HCT116 (cell line): Measurements from ENCODE around the gene MAGIX. TPM values are rescaled to one million over a fixed set of nuclear protein-coding genes. Genes with fewer than 3 reads are reported as not detected.

ENCODE experiments used
- ATAC-seq: fragments of 200-7000 bp; cut with Tn5 transposase; 2 replicates; pipeline ENCODE4 v1.9.1; 2020; ENCODE audit warnings: mild to moderate bottlenecking, moderate library complexity
- BruUV-seq: library from RNA; stranded (reverse); fragments of 400-500 nt; replicated peaks from 2 replicates; lab custom pipeline; 2021; lab: Mats Ljungman, UMichigan
- CTCF ChIA-PET: fragments of 300-600 bp; sonication (Branson Sonifier 250); formaldehyde crosslinking; loops from one replicate; lab custom pipeline; 2021; ENCODE audit warnings: antibody characterized with exemption; lab: Charles Lee
- POLR2A ChIA-PET: fragments of 300-600, 350-600 bp; sonication (Branson Sonifier 250); formaldehyde crosslinking; loops from one replicate; lab custom pipeline; 2021; ENCODE audit warnings: antibody characterized with exemption; lab: Charles Lee
- RAD21 ChIA-PET, 2 experiments: fragments of 300-600 bp; sonication (Branson Sonifier 250); formaldehyde crosslinking; loops; one replicate each; lab custom pipeline; 2023; ENCODE audit warnings: low total read pairs in 2 of 2; ENCODE audit not compliant: uncharacterized antibody in 2 of 2, unreplicated experiment in 2 of 2, low non-redundant PET in 1 of 2; lab: Charles Lee
- DNase-seq: peaks from one replicate; pipeline ENCODE4 v3.0.0-alpha.2; 2010; ENCODE audit warnings: low read depth, low spot score
- H2AFZ ChIP-seq: fragments of 200-600 bp; shearing (Covaris generic), sonication (generic); 2 replicates; pipeline ENCODE4 v1.6.1; 2017; ENCODE audit warnings: low read depth, mixed run types, mixed read lengths, antibody characterized with exemption, low read length; ENCODE audit not compliant: poor library complexity, severe bottlenecking
- H3K27ac ChIP-seq: 2 replicates; pipeline ENCODE4 v1.5.1; 2012; ENCODE audit warnings: low read depth, low read length
- H3K27me3 ChIP-seq: fragments of 200-600 bp; sonication (generic); 2 replicates; pipeline ENCODE4 v1.6.1; 2016; ENCODE audit warnings: mixed run types, low read length, mixed read lengths; ENCODE audit not compliant: insufficient read depth
- H3K36me3 ChIP-seq, 2 experiments: fragments of 200-500 bp in 1 of 2; fragments of 200-600 bp in 1 of 2; sonication (Bioruptor generic) in 1 of 2; sonication (generic) in 1 of 2; 2 replicates each; pipeline versions ENCODE4 v1.5.1 to v1.6.1; 2014 to 2016; ENCODE audit warnings: low read length in 2 of 2, inconsistent platforms in 1 of 2, mixed read lengths in 1 of 2, mixed run types in 1 of 2; ENCODE audit not compliant: insufficient read depth in 2 of 2, control insufficient read depth in 1 of 2
- H3K4me1 ChIP-seq, 2 experiments: fragments of 200-600 bp in 1 of 2; sonication (generic) in 1 of 2; 2 replicates each; pipeline versions ENCODE4 v1.5.1 to v1.6.1; 2012 to 2017; ENCODE audit warnings: low read length in 2 of 2, inconsistent platforms in 1 of 2, mild to moderate bottlenecking in 1 of 2, mixed read lengths in 1 of 2, mixed run types in 1 of 2, moderate library complexity in 1 of 2; ENCODE audit not compliant: insufficient read depth in 2 of 2, control insufficient read depth in 1 of 2
- H3K4me2 ChIP-seq: fragments of 200-600 bp; sonication (generic); 2 replicates; pipeline ENCODE4 v1.6.1; 2017; ENCODE audit warnings: mixed run types, low read length, mixed read lengths
- H3K4me3 ChIP-seq, 2 experiments: fragments of 200-600 bp in 1 of 2; sonication (generic) in 1 of 2; replicated peaks in 1 of 2; 2 replicates each; pipeline ENCODE4 v1.5.1; 2011 to 2016; ENCODE audit warnings: low read length in 2 of 2, control low read depth in 1 of 2, low read depth in 1 of 2, mild to moderate bottlenecking in 1 of 2, mixed read lengths in 1 of 2, mixed run types in 1 of 2
- H3K79me2 ChIP-seq: fragments of 200-600 bp; sonication (generic); 2 replicates; pipeline ENCODE4 v1.6.1; 2017; ENCODE audit warnings: mild to moderate bottlenecking, mixed run types, low read length, moderate library complexity, mixed read lengths; ENCODE audit not compliant: insufficient read depth
- H3K9ac ChIP-seq: fragments of 200-600 bp; sonication (generic); 2 replicates; pipeline ENCODE4 v1.6.1; 2016; ENCODE audit warnings: low read length, mixed read lengths
- H3K9me2 ChIP-seq: fragments of 200-600 bp; sonication (generic), shearing (Covaris generic); 2 replicates; pipeline ENCODE4 v1.6.1; 2017; ENCODE audit warnings: mixed run types, mild to moderate bottlenecking, moderate library complexity; ENCODE audit not compliant: insufficient read depth
- H3K9me3 ChIP-seq, 2 experiments: fragments of 200-500 bp in 1 of 2; fragments of 200-600 bp in 1 of 2; sonication (Bioruptor generic) in 1 of 2; sonication (generic) in 1 of 2; 2 replicates each; pipeline ENCODE4 v1.6.1; 2014 to 2017; ENCODE audit warnings: low read length in 2 of 2, mixed read lengths in 2 of 2, inconsistent platforms in 1 of 2, low read depth in 1 of 2, mild to moderate bottlenecking in 1 of 2, mixed run types in 1 of 2, moderate library complexity in 1 of 2; ENCODE audit not compliant: control insufficient read depth in 1 of 2, insufficient read depth in 1 of 2
- H4K20me1 ChIP-seq: fragments of 200-600 bp; sonication (generic), shearing (Covaris generic); 2 replicates; pipeline ENCODE4 v1.6.1; 2017; ENCODE audit warnings: mixed run types, mild to moderate bottlenecking, moderate library complexity; ENCODE audit not compliant: insufficient read depth
- CBX3 ChIP-seq: IDR thresholded peaks from 2 replicates; pipeline ENCODE4 v1.6.1; 2012; ENCODE audit warnings: low read depth
- ELF1 ChIP-seq: IDR thresholded peaks from 2 replicates; pipeline ENCODE4 v1.6.1; 2012; ENCODE audit warnings: low read depth, borderline replicate concordance
- EZH2 ChIP-seq: fragments of 200-600 bp; sonication (generic); IDR thresholded peaks from 2 replicates; pipeline ENCODE4 v1.6.1; 2017; ENCODE audit warnings: antibody characterized with exemption, mixed run types
- JUND ChIP-seq: IDR thresholded peaks from 2 replicates; pipeline ENCODE4 v1.6.1; 2012
- MAX ChIP-seq: IDR thresholded peaks from 2 replicates; pipeline ENCODE4 v1.6.1; 2012
- POLR2A ChIP-seq: IDR thresholded peaks from 2 replicates; pipeline ENCODE4 v1.7.0; 2011; ENCODE audit warnings: borderline replicate concordance; ENCODE audit not compliant: insufficient read depth, insufficient read length; ENCODE audit errors: extremely low read depth
- POLR2AphosphoS5 ChIP-seq: IDR thresholded peaks from 2 replicates; pipeline ENCODE4 v1.6.1; 2011; ENCODE audit warnings: mild to moderate bottlenecking, low read depth, low read length, moderate library complexity
- RAD21 ChIP-seq: IDR thresholded peaks from 2 replicates; pipeline ENCODE4 v1.6.1; 2012; ENCODE audit warnings: low read depth, mild to moderate bottlenecking
- SIN3A ChIP-seq: IDR thresholded peaks from 2 replicates; pipeline ENCODE4 v1.6.1; 2012; ENCODE audit warnings: low read depth
- SP1 ChIP-seq: IDR thresholded peaks from 2 replicates; pipeline ENCODE4 v1.6.1; 2012; ENCODE audit warnings: low read depth
- SRF ChIP-seq: IDR thresholded peaks from 2 replicates; pipeline ENCODE4 v1.6.1; 2012; ENCODE audit warnings: low read depth
- YY1 ChIP-seq: IDR thresholded peaks from 2 replicates; pipeline ENCODE4 v1.6.1; 2011; ENCODE audit warnings: low read length, low read depth, moderate library complexity, mild to moderate bottlenecking; ENCODE audit not compliant: insufficient replicate concordance; ENCODE audit errors: extremely low read depth
- intact Hi-C: fragments of 100-400 bp; cut with micrococcal nuclease; formaldehyde crosslinking; loops from 2 replicates; pipeline ENCODE4 v1.10.0; 2022
- total RNA-seq: library from RNA; stranded (reverse); gene quantifications from one replicate; pipeline ENCODE4 v1.2.1, GENCODE V29; 2021; ENCODE audit not compliant: unreplicated experiment
- TF ChIP-seq, protein P1 (sequence below), 3 experiments: fragments of 200-600 bp in 1 of 3; sonication (generic) in 1 of 3; IDR thresholded peaks in 2 of 3; conservative IDR thresholded peaks in 1 of 3; 2 replicates each; pipeline ENCODE4 v1.5.1; 2012 to 2017; ENCODE audit warnings: low read depth in 2 of 3, low read length in 2 of 3, antibody characterized with exemption in 1 of 3, borderline replicate concordance in 1 of 3, control low read depth in 1 of 3, mild to moderate bottlenecking in 1 of 3, mixed read lengths in 1 of 3, mixed run types in 1 of 3, moderate library complexity in 1 of 3; ENCODE audit not compliant: insufficient read depth in 1 of 3
- TF ChIP-seq, protein P2 (sequence below): IDR thresholded peaks from 2 replicates; pipeline ENCODE4 v1.6.1; 2011; ENCODE audit warnings: mild to moderate bottlenecking, low read length, moderate library complexity; ENCODE audit not compliant: insufficient replicate concordance; ENCODE audit errors: extremely low read depth

MAGIX gene
- total RNA-seq, 1 experiment from 2014 or later = 2.6 TPM

GRCh38 chrX:49203536-49203935, 41.0 kb downstream of the MAGIX start:
- no peak for DNase-seq
- ChIA-PET RAD21 (no interaction called here), CTCF (no interaction called here), POLR2A (no interaction called here)
- Histone ChIP-seq H3K9me3 (no peaks in the 10 kb centered on the region), H3K27ac (no peak overlapping the region), H3K79me2 (no peaks in the 10 kb centered on the region), H3K4me1 (peaks cover 3 to 6% of the 10 kb centered on the region in 2 experiments), H2AFZ (no peak overlapping the region), H3K36me3 (no peaks in the 10 kb centered on the region), H3K4me2 (no peak overlapping the region), H3K9ac (no peak overlapping the region), H3K4me3 (no peak overlapping the region), H3K9me2 (no peaks in the 10 kb centered on the region), H3K27me3 (no peaks in the 10 kb centered on the region), H4K20me1 (no peaks in the 10 kb centered on the region)
- intact Hi-C loops = no loop called here
- TF ChIP-seq, protein P1, sequence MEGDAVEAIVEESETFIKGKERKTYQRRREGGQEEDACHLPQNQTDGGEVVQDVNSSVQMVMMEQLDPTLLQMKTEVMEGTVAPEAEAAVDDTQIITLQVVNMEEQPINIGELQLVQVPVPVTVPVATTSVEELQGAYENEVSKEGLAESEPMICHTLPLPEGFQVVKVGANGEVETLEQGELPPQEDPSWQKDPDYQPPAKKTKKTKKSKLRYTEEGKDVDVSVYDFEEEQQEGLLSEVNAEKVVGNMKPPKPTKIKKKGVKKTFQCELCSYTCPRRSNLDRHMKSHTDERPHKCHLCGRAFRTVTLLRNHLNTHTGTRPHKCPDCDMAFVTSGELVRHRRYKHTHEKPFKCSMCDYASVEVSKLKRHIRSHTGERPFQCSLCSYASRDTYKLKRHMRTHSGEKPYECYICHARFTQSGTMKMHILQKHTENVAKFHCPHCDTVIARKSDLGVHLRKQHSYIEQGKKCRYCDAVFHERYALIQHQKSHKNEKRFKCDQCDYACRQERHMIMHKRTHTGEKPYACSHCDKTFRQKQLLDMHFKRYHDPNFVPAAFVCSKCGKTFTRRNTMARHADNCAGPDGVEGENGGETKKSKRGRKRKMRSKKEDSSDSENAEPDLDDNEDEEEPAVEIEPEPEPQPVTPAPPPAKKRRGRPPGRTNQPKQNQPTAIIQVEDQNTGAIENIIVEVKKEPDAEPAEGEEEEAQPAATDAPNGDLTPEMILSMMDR (IDR thresholded peaks at IDR 0.05 in 2 of 3, conservative IDR thresholded peaks at IDR 0.05 in 1 of 3; ENCODE audit: borderline replicate concordance in 1 of 3, insufficient read depth in 1 of 3, low read depth in 2 of 3, low read length in 2 of 3) = no peak
- no peak for TF ChIP-seq JUND
- TF ChIP-seq SRF = no peak
- no peak for TF ChIP-seq CBX3
- TF ChIP-seq EZH2 = no peak
- no peak for TF ChIP-seq YY1
- TF ChIP-seq SIN3A = no peak
- no peak for TF ChIP-seq SP1
- TF ChIP-seq, protein P2, sequence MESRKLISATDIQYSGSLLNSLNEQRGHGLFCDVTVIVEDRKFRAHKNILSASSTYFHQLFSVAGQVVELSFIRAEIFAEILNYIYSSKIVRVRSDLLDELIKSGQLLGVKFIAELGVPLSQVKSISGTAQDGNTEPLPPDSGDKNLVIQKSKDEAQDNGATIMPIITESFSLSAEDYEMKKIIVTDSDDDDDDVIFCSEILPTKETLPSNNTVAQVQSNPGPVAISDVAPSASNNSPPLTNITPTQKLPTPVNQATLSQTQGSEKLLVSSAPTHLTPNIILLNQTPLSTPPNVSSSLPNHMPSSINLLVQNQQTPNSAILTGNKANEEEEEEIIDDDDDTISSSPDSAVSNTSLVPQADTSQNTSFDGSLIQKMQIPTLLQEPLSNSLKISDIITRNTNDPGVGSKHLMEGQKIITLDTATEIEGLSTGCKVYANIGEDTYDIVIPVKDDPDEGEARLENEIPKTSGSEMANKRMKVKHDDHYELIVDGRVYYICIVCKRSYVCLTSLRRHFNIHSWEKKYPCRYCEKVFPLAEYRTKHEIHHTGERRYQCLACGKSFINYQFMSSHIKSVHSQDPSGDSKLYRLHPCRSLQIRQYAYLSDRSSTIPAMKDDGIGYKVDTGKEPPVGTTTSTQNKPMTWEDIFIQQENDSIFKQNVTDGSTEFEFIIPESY = no peak
- TF ChIP-seq POLR2A = no peak
- TF ChIP-seq POLR2AphosphoS5 = no peak
- no peak for TF ChIP-seq RAD21
- TF ChIP-seq MAX = no peak
- TF ChIP-seq ELF1 = no peak
- no peak for ATAC-seq
- BruUV-seq = no TSS peak
